GM04504 (cell line): ENCODE data around the gene ACOXL.

Experiments
- DNase-seq: peaks from one replicate; pipeline ENCODE4 v3.0.0-alpha.2; 2012; ENCODE audit warnings: low read depth

Gene ACOXL

GRCh38 chr2:111116011-111116746 lies 383.8 kb downstream of the ACOXL start:
- no peak for DNase-seq

GRCh38 chr2:111116843-111117597 lies 384.6 kb downstream of the ACOXL start:
- peak; percentile 44 for DNase-seq

- DNase-seq = peak; percentile 6
Observed at GRCh38 chr2:111117598-111118480, 385.5 kb downstream of the ACOXL start.

- no peak for DNase-seq
Observed at GRCh38 chr2:111118481-111118980, 386.2 kb downstream of the ACOXL start.

DNA sequence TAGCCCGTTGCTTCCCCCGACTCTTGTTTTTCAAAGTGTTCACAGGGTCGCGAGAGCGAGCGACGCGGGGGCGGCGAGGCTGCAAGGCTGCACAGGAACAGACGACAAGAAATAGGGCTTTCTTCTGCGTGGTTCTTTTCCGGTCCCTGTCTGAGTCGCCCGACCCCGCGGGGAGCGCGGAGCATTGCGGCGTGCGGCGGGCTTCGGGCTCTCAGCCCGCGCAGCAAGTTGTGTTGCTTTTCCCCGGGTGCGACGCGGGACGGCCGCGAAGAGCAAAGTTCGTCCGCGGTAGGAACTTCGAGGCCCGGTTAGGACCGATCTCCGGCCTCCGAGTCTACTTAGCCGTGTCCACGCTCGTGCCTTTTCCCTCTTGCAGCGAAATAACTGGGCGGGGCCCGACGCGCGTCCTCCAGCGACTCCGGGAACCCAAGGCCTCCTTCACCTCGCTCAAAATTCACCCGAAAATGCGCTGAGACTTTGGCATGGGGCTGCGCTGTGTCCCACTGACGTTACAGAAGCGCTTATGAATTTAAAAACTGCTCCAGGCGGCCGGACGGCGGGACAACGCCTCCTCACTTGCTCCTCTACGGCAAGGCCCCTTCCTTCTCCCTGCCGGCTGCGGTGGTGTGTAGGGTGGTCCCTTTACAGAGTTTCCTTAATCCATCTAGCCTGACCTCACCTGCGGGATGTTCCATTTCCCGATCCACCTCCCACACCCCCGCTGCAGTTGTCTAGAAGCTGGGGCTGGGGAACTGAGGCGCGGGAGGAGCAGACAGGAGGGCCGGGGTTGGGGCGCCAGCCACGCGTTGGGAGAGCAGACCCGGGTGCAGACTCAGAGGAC lies 386.8 kb downstream of the ACOXL start:
- no peak for DNase-seq

DNA sequence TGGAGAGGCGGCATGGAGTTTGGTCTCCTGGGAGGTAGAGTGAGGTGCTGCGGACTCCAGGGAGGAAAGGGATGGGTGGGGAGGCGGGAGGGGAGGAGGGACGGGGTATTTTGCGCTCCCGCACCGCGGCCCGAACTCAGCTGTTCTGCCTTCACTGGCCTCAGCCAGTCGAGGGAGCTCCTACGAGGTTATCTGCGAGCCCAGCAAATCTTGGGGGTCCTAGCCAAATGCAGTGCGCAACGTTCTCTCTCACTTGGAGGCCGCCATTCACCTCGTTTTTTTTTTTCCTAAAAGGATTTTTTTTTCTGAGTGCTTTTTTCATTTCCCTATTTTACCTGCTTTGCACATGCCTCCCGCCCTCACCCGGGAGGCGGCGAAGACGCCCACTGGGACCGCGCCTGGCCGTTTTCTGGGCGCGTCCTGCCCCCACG lies 387.5 kb downstream of the ACOXL start:
- DNase-seq = no peak

- peak; percentile 72 for DNase-seq
Observed at GRCh38 chr2:111120253-111121027, 388.1 kb downstream of the ACOXL start, which contains the start of gene BCL2L11. Gene BCL2L11, plus strand, starts transcription at chr2:111120914. Its CDS starts 2,832 bp downstream, at chr2:111123746.

GRCh38 chr2:111121028-111121827 lies 388.9 kb downstream of the ACOXL start:
- no peak for DNase-seq

GRCh38 chr2:111121828-111122630 lies 389.7 kb downstream of the ACOXL start:
- DNase-seq = peak; percentile 77

- no peak for DNase-seq
Observed at GRCh38 chr2:111122631-111123421, 390.5 kb downstream of the ACOXL start.

- no peak for DNase-seq
Observed at GRCh38 chr2:111123751-111124150, 391.4 kb downstream of the ACOXL start.

GRCh38 chr2:111126581-111126980 lies 394.2 kb downstream of the ACOXL start:
- no peak for DNase-seq

DNA sequence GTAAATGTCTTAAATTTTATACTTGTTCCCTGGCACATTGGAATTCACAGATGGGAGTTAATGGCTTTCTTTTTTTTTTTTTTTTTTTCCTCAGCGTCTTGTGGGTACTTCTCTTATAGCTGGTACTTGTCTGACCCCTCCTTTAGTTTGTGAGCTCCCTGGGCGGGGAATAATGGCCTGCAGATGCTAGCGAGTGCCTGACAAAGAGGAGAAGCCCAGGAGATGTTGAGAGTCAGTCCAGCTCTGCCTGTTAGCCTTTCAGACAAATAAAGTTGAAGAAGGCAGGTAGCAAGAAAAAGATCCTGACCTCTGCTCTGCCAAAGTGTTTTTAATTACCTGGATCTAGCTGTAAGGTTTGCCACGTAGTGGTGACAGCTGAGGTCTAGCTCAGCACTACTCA lies 395.0 kb downstream of the ACOXL start:
- DNase-seq = no peak

DNA sequence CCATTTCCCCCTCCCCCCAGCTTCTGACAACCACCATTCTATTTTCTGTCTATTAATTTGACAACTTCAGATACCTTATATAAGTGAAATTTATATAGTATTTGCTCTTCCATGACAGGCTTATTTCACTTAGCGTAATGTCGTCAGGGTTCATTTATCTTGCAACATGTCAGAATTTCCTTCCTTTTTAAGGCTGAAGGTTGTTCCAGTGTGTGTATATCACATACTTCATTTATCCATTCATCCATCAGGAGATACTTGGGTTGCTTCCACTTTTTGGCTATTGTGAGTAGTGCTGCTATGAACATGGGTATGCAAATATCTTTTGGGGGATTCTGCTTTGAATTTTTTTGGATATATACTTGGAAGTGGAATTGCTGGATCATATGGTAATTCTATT lies 395.7 kb downstream of the ACOXL start:
- no peak for DNase-seq

DNA sequence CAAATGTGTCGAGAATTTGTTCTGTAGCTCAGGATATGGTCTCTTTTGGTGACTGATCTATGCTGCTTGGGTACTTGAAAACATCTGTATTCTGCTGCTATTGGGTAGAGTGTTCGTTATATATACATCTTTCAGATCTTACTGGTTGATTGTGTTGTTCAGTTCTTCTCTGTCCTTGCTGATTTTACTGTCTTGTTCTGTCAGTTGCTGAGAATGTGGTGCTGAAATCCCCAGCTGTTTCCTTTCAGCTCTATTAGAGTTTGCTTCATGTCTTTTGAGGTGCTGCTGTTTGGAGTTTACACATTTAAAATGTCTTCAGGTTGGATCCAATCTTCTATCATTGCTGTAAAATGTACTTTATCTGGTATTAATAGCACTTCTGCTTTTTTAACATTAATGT lies 401.2 kb downstream of the ACOXL start:
- no peak for DNase-seq

- DNase-seq = no peak
Observed at GRCh38 chr2:111134055-111134454, 401.7 kb downstream of the ACOXL start.

DNA sequence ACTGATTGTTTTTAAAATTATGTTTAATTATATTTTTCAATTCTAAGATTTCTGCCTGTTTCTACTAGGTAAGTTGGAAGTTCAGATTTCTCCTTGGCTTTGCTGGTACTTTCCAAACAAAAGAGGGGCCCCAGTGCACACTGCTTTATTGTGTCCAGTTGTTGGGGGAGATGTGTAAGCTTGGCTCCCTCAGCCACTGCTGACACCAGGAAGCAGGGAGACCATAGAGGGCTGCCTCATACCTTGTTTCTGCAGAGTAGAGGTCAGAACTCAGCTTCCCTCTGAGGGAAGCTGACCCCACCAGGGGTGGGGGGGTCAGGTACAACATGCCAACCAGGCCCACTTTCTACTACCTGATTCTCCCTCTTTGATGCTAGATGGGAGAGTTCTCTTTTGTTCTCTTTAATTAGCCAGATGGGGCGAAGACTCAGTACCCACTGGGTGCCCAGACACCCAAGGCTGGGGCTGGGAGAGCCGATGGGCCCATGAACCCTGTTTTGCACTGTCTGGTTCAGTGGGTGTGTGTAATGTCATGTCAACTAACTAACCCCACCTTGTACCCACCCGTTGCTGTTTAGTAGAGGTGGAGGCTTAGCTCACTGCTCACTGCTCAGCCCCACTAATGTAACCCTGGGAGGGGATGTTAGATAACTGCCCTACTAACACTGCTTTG lies 403.0 kb downstream of the ACOXL start:
- DNase-seq = no peak
